HG02759 (cell line): Measurements from ENCODE around the gene PRRT4.

Experiments
- ATAC-seq: cut with Tn5 transposase; IDR thresholded peaks from one replicate; pipeline ENCODE4 v1.9.1; 2021; ENCODE audit warnings: mild to moderate bottlenecking, moderate library complexity; ENCODE audit not compliant: unreplicated experiment

The PRRT4 gene

GRCh38 chr7:128378637-128379036 is 17.1 kb upstream of the PRRT4 start:
- no peak for ATAC-seq

DNA sequence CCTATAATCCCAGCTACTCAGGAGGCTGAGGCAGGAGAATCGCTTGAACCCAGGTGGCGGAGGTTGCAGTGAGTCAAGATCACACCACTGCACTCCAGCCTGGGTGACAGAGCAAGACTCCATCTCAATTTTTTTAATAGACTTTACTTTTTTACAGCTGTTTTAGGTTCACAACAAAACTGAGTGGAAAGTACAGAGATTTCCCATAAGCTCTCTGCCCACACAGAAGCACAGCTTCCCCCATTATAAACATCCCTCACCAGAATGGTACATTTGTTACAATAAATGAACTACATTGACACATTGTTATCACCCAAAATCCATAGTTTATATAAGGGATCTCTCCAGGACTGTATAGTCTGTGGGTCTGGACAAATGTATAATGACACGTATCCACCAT is 14.6 kb upstream of the PRRT4 start:
- no peak for ATAC-seq

GRCh38 chr7:128374041-128374440 is 12.6 kb upstream of the PRRT4 start:
- ATAC-seq = no peak

- no peak for ATAC-seq
Observed at GRCh38 chr7:128373606-128374005, 12.1 kb upstream of the PRRT4 start.

GRCh38 chr7:128370491-128370890 is 9.0 kb upstream of the PRRT4 start:
- no peak for ATAC-seq

GRCh38 chr7:128366986-128367385 is 5.5 kb upstream of the PRRT4 start:
- no peak for ATAC-seq

- ATAC-seq = no peak
Observed at GRCh38 chr7:128366300-128366699, 4.8 kb upstream of the PRRT4 start.

- ATAC-seq = no peak
Observed at GRCh38 chr7:128365432-128365831, 3.9 kb upstream of the PRRT4 start.

- ATAC-seq = no peak
Observed at GRCh38 chr7:128364166-128364870, 2.8 kb upstream of the PRRT4 start.

DNA sequence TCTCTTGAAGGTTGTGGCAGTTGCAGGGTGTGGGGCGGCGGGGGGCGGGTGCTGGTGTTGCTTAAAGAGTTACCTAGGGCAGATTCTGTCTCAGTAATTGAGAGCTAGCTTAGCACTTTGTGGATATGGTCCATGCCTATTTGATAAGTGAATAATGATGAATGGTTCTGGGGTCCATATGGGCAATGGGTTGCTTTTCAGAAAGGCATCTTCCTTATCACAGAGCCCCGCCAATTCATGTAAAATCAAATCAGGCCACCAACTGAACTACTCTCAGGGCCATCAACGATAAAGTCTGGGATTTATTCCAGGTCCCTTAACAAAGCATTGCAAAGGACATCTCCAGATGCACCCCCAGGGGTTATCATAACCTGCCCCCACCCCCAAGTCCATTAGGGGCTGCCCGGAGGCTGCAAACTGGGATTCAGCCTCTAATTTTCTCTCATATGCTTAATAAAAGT is 1.8 kb upstream of the PRRT4 start:
- no peak for ATAC-seq

DNA sequence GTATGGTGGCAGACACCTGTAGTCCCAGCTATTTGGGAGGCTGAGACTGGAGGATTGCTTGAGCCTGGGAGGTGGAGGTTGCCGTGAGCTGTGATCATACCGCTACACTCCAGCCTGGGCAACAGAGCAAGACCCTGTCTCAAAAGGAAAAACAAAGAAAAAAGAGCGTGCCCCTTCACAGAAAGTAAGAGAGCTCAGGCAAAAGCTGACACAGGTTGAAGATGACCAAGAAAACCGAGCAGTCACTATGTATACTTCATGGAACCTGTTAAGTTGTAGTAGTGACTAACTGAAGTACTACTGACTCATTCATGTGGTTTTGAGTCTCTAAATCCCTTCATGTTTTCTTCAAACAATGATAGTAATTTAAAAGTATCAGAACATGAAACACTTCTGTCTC is 1.2 kb upstream of the PRRT4 start:
- no peak for ATAC-seq

GRCh38 chr7:128360359-128360678 is 1.2 kb downstream of the PRRT4 start:
- no peak for ATAC-seq

GRCh38 chr7:128359939-128360338 is 1.6 kb downstream of the PRRT4 start:
- ATAC-seq = no peak

DNA sequence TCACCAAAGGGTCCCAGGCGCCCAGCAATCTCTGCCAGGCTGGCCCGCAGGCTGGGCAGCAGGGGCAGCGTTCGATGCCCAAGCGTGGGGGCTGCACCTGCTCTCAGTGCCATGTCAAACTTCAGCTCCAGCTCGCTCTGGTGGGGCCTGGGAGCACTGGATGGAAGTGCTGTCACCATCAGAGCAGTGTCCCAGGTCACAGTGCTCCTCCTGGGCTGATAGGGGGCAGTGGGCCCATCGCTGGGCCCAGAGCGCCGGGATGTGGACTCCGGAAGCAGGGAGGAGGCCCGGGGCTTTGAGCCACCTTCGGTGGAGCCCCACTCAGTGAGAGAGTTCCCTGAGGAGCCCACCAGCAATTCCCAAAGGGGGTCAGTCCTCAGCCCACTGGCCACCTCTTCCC is 2.2 kb downstream of the PRRT4 start:
- ATAC-seq = no peak

DNA sequence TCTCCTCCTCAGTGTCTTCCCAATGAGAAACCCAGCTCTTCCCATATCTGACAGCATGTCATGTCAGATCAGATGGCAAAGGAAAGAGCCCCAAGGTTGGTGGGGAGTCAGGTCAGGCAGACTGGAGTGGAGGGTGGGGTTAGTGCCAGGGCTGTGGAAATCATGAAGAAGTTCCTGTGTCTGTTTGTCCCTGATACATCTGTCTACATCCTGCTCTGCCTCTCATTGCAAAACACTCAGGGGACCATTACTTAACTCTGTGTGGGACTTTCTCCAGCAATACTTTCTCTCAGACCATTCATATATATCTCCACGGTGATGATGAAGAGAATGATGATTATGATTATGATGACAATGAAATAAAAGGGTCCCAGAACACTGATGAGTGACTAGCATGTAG is 3.3 kb downstream of the PRRT4 start:
- no peak for ATAC-seq

DNA sequence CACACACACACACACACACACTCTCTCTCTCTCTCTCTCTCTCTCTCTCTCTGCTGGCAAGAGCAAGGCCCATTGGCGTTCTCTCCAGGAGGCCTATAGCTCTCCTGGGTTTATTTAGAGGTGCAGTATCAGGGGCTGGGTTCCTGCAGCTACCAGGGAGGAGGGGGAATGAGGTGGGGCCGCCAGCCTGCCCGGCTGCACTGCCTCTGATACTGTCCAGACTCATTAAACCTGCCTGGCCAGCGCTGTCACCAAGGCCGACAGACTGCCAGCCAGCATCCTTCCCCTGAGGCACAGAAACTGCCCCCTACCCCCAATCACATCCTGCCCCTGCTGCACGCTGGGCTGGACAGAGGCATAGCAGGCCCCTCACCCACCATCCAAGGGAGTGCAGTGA is 4.3 kb downstream of the PRRT4 start:
- ATAC-seq = no peak

- no peak for ATAC-seq
Observed at GRCh38 chr7:128356546-128357216, 4.8 kb downstream of the PRRT4 start.

- no peak for ATAC-seq
Observed at GRCh38 chr7:128353610-128354009, 7.9 kb downstream of the PRRT4 start.

DNA sequence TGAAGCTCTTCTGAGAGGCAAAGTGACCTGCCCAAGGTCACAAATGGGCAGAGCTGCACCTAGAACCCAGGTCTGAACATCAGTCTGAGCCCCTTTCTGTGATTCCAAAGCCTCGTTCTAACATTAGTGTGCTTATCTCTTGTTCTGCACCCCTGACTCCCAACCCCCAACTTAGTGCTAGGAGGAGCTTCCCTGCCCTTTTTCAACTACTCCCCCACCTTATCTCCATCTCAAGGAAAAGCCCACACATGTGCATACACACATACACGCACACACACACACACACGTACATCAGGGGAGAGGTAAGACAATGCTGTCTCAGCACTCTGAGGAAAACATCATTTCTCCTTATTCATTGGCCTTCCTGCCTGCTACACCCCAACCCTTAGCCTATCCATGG is 8.3 kb downstream of the PRRT4 start:
- ATAC-seq = no peak

GRCh38 chr7:128352636-128353035 is 8.9 kb downstream of the PRRT4 start:
- no peak for ATAC-seq

- no peak for ATAC-seq
Observed at GRCh38 chr7:128352153-128352537, 9.3 kb downstream of the PRRT4 start.

DNA sequence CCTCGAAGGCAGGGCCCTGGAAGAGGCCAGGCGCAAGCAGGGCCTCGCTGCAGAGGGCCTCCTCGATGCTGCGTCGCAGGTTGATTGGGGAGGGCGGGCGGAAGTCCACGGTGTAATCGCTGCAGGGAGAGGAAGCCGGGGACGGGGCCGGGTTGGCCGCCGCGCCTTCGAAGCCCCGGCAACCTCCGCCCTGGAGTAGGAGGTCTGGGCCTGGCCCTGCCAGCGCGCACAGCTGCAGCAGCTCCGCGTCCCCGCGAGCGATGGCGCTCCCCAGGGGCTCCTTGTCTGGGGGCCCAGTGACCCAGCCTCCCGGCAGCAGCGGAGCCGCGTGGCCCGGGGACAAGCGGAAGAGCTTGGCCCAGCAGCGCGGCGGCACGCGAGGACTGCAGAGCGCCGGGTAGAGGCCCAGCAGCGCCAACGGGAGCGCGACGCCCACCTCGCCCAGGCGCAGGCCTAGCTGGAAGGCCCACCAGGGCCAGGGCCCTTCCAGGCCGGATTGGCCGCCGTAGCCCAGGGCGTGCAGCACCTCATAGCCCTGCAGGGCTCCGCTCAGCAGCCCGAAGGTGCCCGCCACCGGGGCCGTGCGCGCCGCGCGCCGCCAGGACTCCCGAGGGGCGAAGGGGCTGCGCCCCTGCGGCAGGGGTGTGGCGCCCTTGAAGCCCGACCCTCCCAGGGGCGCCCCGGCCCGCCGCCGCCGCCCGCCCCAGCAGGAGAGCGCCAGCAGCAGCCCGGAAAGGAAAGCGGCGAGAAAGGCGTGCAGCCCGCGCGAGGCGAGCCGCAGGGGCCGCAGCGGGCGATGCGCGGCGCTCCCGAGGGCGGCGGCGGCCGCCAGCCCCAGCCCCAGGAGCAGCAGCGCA is 10.0 kb downstream of the PRRT4 start:
- ATAC-seq = no peak
